ENCODE data around the gene OLFML1. TPM values are rescaled to one million over a fixed set of nuclear protein-coding genes. Genes with fewer than 3 reads are reported as not detected.

OLFML1 gene
- total RNA-seq, 2 donors from 2014 or later, result 0.81 to 1.5 TPM

DNA sequence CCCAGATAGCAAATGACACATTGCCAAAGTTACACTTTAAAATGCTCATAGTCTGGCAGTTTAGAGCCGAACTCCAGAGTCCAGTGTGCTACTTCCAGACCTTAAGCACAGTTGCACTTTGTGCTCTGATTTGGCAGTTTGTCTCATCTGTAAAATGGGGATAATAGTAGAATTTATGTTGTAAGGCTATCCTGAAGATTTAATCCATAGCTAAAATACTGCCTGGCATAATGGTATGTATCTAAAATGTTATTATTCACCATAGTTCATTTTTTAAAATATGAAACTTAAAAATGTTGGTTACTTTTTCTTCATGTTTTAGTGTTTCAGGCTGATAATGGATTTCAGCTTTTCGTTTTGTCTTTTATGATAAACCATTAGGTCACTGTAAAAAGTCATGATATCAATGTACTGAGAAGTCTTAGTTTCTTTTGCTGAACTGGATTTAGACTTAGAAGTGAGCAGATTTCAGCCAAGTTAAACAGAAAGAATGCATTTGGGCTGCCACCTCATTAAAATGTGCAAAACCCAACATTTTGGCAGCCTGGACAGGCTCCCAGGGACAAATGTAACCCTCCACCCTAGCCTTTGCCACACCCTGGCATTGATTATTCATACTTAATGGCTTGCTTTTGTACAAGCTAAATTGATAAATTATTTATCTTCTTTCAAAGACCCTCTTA, 933 bp downstream of the OLFML1 start:
- Histone ChIP-seq H3K9ac (ENCODE audit: extremely low read depth, low read length, poor library complexity, severe bottlenecking) (no peak overlapping the region), H3K27me3 (ENCODE audit: control insufficient read depth, insufficient read depth, low read length, poor library complexity, severe bottlenecking) (no peaks in the 10 kb centered on the region), H3K4me1 (ENCODE audit: control insufficient read depth, insufficient read depth, low read length) (peaks cover 10% of the 10 kb centered on the region), H3K27ac (ENCODE audit: low read depth, low read length) (no peak overlapping the region), H3K9me3 (ENCODE audit: control insufficient read depth, low read length) (no peaks in the 10 kb centered on the region), H3K4me3 (ENCODE audit: low read length) (no peak overlapping the region), H3K36me3 (ENCODE audit: control insufficient read depth, insufficient read depth, low read length) (no peaks in the 10 kb centered on the region)
- 83 to 91% methylated on average over 2 of the region's 2 CpGs for WGBS, 2 experiments (ENCODE audit: insufficient coverage in 1 of 2, insufficient read length in 1 of 2)
- Mint-ChIP-seq H3K27me3 (ENCODE audit: insufficient read depth) (no peaks in the 10 kb centered on the region), H3K36me3 (ENCODE audit: low read depth) (no peaks in the 10 kb centered on the region), H3K9me3 (no peaks in the 10 kb centered on the region), H3K4me1 (peaks cover 26% of the 10 kb centered on the region), H3K4me3 (no peak overlapping the region), H3K27ac (no peak overlapping the region)
- TF ChIP-seq, protein P1, sequence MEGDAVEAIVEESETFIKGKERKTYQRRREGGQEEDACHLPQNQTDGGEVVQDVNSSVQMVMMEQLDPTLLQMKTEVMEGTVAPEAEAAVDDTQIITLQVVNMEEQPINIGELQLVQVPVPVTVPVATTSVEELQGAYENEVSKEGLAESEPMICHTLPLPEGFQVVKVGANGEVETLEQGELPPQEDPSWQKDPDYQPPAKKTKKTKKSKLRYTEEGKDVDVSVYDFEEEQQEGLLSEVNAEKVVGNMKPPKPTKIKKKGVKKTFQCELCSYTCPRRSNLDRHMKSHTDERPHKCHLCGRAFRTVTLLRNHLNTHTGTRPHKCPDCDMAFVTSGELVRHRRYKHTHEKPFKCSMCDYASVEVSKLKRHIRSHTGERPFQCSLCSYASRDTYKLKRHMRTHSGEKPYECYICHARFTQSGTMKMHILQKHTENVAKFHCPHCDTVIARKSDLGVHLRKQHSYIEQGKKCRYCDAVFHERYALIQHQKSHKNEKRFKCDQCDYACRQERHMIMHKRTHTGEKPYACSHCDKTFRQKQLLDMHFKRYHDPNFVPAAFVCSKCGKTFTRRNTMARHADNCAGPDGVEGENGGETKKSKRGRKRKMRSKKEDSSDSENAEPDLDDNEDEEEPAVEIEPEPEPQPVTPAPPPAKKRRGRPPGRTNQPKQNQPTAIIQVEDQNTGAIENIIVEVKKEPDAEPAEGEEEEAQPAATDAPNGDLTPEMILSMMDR (conservative IDR thresholded peaks at IDR 0.05), result no peak
- no peak for DNase-seq

DNA sequence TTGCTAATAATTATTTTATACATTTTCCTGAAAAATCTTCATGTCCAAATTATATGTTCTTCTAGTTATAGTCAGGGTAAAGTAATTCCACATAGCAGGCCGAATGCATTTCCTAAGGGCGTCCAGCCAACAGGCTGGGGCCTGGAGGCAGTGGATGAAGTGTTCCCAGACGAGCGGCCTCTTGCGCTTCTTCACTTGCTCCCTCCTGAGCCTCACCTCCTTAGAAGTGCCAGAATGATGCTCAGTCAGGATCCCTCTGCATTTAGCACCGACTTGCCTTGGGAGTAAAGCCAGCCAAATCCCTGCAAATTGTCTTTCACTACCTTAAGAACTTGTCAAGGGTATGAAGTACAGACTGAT, 1.5 kb downstream of the OLFML1 start:
- H3K27ac ChIP-seq (ENCODE audit: low read depth, low read length), result no peak overlapping the region
- Mint-ChIP-seq H3K9me3 (no peaks in the 10 kb centered on the region), H3K27me3 (ENCODE audit: insufficient read depth) (no peaks in the 10 kb centered on the region), H3K4me3 (no peak overlapping the region), H3K36me3 (ENCODE audit: low read depth) (no peaks in the 10 kb centered on the region), H3K27ac (no peak overlapping the region), H3K4me1 (peaks cover 31% of the 10 kb centered on the region)
- no peak overlapping the region for H3K9ac ChIP-seq (ENCODE audit: extremely low read depth, low read length, poor library complexity, severe bottlenecking)
- no peaks in the 10 kb centered on the region for H3K27me3 ChIP-seq (ENCODE audit: control insufficient read depth, insufficient read depth, low read length, poor library complexity, severe bottlenecking)
- TF ChIP-seq, protein P1 (conservative IDR thresholded peaks at IDR 0.05), result no peak
- 90 to 100% methylated on average over 2 to 6 of the region's 6 CpGs for WGBS, 2 experiments (ENCODE audit: insufficient coverage in 1 of 2, insufficient read length in 1 of 2)
- DNase-seq, result no peak
- no peaks in the 10 kb centered on the region for H3K9me3 ChIP-seq (ENCODE audit: control insufficient read depth, low read length)
- H3K4me3 ChIP-seq (ENCODE audit: low read length), result no peak overlapping the region
- peaks cover 13% of the 10 kb centered on the region for H3K4me1 ChIP-seq (ENCODE audit: control insufficient read depth, insufficient read depth, low read length)
- H3K36me3 ChIP-seq (ENCODE audit: control insufficient read depth, insufficient read depth, low read length), result no peaks in the 10 kb centered on the region

DNA sequence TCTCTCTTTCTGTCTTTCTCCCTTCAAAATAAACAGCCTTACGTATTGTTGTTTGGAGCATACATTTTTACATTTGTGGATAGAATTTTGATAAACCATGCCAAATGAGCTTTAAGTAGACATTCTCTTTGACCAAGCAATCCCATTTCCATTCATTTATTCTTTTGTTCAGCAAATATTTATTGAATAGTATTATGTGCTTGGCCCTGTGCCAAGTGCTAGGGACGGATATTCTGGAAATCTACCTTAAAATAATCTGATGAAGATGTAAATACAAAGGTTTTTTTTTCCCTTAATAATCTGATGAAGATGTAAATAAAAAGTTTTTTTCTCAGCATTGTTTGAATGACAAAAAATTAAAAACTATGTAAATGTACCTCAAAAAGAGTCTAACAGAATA, 2.1 kb downstream of the OLFML1 start:
- Mint-ChIP-seq H3K9me3 (no peaks in the 10 kb centered on the region), H3K4me1 (peaks cover 37% of the 10 kb centered on the region), H3K27ac (no peak overlapping the region), H3K27me3 (ENCODE audit: insufficient read depth) (no peaks in the 10 kb centered on the region), H3K36me3 (ENCODE audit: low read depth) (no peaks in the 10 kb centered on the region), H3K4me3 (no peak overlapping the region)
- 20% methylated on average over 1 of the region's 2 CpGs; no CpG with 5 or more reads in 1 of the 2 experiments for WGBS, 2 experiments (ENCODE audit: insufficient coverage in 1 of 2, insufficient read length in 1 of 2)
- Histone ChIP-seq H3K9me3 (ENCODE audit: control insufficient read depth, low read length) (no peaks in the 10 kb centered on the region), H3K27me3 (ENCODE audit: control insufficient read depth, insufficient read depth, low read length, poor library complexity, severe bottlenecking) (no peaks in the 10 kb centered on the region), H3K27ac (ENCODE audit: low read depth, low read length) (no peak overlapping the region), H3K9ac (ENCODE audit: extremely low read depth, low read length, poor library complexity, severe bottlenecking) (no peak overlapping the region), H3K36me3 (ENCODE audit: control insufficient read depth, insufficient read depth, low read length) (no peaks in the 10 kb centered on the region), H3K4me1 (ENCODE audit: control insufficient read depth, insufficient read depth, low read length) (peaks cover 14% of the 10 kb centered on the region), H3K4me3 (ENCODE audit: low read length) (no peak overlapping the region)
- TF ChIP-seq, protein P1 (conservative IDR thresholded peaks at IDR 0.05), result no peak
- no peak for DNase-seq

All from endodermal cell (in vitro differentiated cells).